ENCODE data around the gene TFB1M. TPM values are rescaled to one million over a fixed set of nuclear protein-coding genes. Genes with fewer than 3 reads are reported as not detected.
A peak's percentile ranks its signal among the peaks of the same experiment; 100 is the strongest.
"Not testable (repeated sequence)": the region's sequence is repeated elsewhere in the genome, so short reads cannot be mapped to it uniquely, and the experiment has no call there.

TFB1M gene
- 20.7 TPM for polyA plus RNA-seq (2013, experiment 1 of 2)
- polyA plus RNA-seq (2013, experiment 2 of 2): 18.4 TPM

DNA sequence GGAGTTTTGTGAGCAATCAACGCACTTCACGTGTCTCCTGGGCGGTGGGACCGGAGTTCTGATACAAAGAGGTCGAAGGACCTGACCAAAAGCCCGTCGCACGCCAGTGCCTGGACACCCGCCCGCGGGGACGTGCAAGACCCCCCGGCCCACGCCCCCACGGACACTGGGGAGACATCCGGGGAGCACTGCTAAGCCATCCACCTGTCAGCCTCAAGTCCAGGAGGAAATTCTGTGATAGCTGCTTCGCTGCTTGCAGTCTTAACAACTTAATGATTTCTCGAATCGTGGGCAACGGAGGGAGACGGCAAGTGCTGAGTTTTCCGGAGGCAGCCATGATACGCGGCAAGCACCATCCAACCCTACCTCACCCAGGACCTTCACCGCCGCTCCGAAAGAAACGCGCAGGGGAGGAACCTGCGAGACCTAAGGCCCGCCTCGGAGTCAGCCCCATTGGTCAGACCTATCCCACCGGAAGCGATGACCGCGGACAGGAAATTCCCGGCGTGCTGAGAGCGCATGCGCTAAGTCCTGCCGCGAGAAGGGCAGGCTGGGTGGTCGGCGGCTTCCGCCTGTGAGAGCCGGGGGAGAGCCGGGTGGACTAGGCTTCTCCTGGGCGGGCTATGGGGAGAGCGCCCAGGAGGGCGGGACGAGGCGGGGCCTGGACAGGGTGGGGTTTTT is at the start of gene TFB1M:
Gene TFB1M, minus strand, starts transcription at position 393 of the 681 bp plus-strand sequence. Its CDS starts 56 bp downstream, at position 337.
- Histone ChIP-seq H3K4me1 (ENCODE audit: insufficient read depth, low read length) (peaks cover 16% of the 10 kb centered on the region; the same call in 1 of the 2 replicates), H3K27ac (ENCODE audit: low read depth, low read length) (peak within 1 kb of the TSS; percentile 87), H3K4me3 (ENCODE audit: low read length) (peak within 1 kb of the TSS; percentile 97), H3K36me3 (ENCODE audit: insufficient read depth, low read length) (peaks cover 37% of the 10 kb centered on the region), H3K27me3 (ENCODE audit: insufficient read depth, low read length) (no peaks in the 10 kb centered on the region), H3K9ac (ENCODE audit: low read depth, low read length) (peak within 1 kb of the TSS; percentile 92), H3K9me3 (ENCODE audit: insufficient read depth, low read depth, low read length) (no peaks in the 10 kb centered on the region)
- under 1% methylated on average over 51 of the region's 52 CpGs for WGBS

DNA sequence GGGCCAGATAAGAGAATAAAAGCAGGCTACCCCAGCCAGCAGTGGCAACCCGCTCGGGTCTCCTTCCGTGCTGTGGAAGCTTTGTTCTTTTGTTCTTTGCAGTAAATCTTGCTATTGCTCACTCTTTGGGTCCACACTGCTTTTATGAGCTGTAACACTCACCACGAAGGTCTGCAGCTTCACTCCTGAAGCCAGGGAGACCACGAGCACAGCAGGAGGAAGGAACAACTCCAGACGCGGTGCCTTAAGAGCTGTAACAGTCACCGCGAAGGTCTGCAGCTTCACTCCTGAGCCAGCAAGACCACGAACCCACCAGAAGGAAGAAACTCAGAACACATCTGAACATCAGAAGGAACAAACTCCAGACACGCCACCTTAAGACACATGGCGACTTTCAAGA is 49.7 kb upstream of the TFB1M start:
- H3K36me3 ChIP-seq (ENCODE audit: insufficient read depth, low read length); H3K9ac ChIP-seq (ENCODE audit: low read depth, low read length); H3K4me3 ChIP-seq (ENCODE audit: low read length); H3K9me3 ChIP-seq (ENCODE audit: insufficient read depth, low read depth, low read length); H3K27ac ChIP-seq (ENCODE audit: low read depth, low read length); H3K4me1 ChIP-seq (ENCODE audit: insufficient read depth, low read length); H3K27me3 ChIP-seq (ENCODE audit: insufficient read depth, low read length): not testable (repeated sequence)
- WGBS: 94% methylated on average over 12 of the region's 12 CpGs

GRCh38 chr6:155362968-155363632 is 48.8 kb upstream of the TFB1M start:
- H3K27ac ChIP-seq (ENCODE audit: low read depth, low read length); H3K4me3 ChIP-seq (ENCODE audit: low read length); H3K36me3 ChIP-seq (ENCODE audit: insufficient read depth, low read length); H3K9me3 ChIP-seq (ENCODE audit: insufficient read depth, low read depth, low read length); H3K4me1 ChIP-seq (ENCODE audit: insufficient read depth, low read length); H3K27me3 ChIP-seq (ENCODE audit: insufficient read depth, low read length); H3K9ac ChIP-seq (ENCODE audit: low read depth, low read length): not testable (repeated sequence)
- WGBS: 97% methylated on average over 39 of the region's 39 CpGs

DNA sequence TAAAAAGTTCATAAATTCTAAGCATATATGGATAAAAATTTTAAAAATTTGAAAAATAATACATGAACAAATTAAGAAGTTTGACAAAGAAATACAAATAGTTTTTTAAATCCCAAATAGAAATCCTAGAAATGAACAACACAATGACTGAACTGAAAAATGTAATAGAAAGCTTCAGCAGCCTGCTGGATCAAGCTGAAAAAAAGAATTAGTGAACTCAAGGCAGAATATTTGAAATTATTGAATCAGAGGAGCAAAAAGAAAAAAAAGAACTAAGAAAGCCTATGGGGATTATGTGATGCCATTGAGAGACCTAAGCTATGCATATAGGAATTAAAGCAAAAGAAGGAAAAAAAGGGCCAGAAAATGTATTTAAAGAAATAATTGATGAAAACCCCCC is 39.9 kb upstream of the TFB1M start:
- Histone ChIP-seq H3K4me3 (ENCODE audit: low read length) (no peak overlapping the region), H3K27me3 (ENCODE audit: insufficient read depth, low read length) (no peaks in the 10 kb centered on the region), H3K27ac (ENCODE audit: low read depth, low read length) (no peak overlapping the region), H3K9me3 (ENCODE audit: insufficient read depth, low read depth, low read length) (peaks cover 4% of the 10 kb centered on the region; the same call in 1 of the 2 replicates), H3K4me1 (ENCODE audit: insufficient read depth, low read length) (no peaks in the 10 kb centered on the region), H3K36me3 (ENCODE audit: insufficient read depth, low read length) (no peaks in the 10 kb centered on the region), H3K9ac (ENCODE audit: low read depth, low read length) (no peak overlapping the region)

DNA sequence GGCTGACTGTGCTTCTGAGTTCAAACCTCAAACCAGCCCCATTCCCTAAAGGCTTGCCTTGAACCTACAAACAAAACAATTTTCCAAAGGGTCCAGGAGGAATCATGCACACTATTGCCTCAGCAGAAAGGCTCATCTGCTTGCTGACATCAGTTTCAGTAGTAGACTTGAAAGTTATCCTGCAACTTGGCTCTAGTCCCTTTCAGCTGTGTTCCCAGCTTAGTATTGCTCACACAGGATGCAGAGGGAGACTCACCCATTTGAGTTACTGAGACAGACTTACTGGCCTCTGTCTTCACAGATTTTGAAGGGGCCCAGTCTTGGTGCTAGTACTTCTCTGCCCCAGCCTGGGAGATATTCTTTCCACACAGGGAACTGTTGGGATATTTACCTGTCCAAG is 38.5 kb upstream of the TFB1M start:
- H3K4me1 ChIP-seq (ENCODE audit: insufficient read depth, low read length): no peaks in the 10 kb centered on the region
- H3K36me3 ChIP-seq (ENCODE audit: insufficient read depth, low read length): no peaks in the 10 kb centered on the region
- H3K27me3 ChIP-seq (ENCODE audit: insufficient read depth, low read length): no peaks in the 10 kb centered on the region
- H3K9ac ChIP-seq (ENCODE audit: low read depth, low read length): no peak overlapping the region
- H3K27ac ChIP-seq (ENCODE audit: low read depth, low read length): no peak overlapping the region
- no peak overlapping the region for H3K4me3 ChIP-seq (ENCODE audit: low read length)
- H3K9me3 ChIP-seq (ENCODE audit: insufficient read depth, low read depth, low read length): peaks cover 4% of the 10 kb centered on the region; the same call in 1 of the 2 replicates

DNA sequence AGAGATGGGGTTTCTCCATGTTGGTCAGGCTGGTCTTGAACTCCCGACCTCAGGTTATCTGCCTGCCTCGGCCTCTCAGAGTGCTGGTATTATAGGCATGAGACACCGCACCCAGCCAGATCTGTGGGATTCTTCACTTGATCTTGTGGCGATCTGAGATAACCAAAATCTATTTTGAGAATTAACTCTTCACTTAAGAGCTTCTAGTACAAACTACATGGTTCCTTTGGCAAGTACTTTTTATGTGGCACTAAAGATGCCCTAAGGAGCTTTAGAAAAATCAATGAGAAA is 37.8 kb upstream of the TFB1M start:
- Histone ChIP-seq H3K4me3 (ENCODE audit: low read length) (no peak overlapping the region), H3K27ac (ENCODE audit: low read depth, low read length) (no peak overlapping the region), H3K9me3 (ENCODE audit: insufficient read depth, low read depth, low read length) (peaks cover 4% of the 10 kb centered on the region; the same call in 1 of the 2 replicates), H3K4me1 (ENCODE audit: insufficient read depth, low read length) (no peaks in the 10 kb centered on the region), H3K9ac (ENCODE audit: low read depth, low read length) (no peak overlapping the region), H3K27me3 (ENCODE audit: insufficient read depth, low read length) (no peaks in the 10 kb centered on the region), H3K36me3 (ENCODE audit: insufficient read depth, low read length) (no peaks in the 10 kb centered on the region)
- 95% methylated on average over 4 of the region's 4 CpGs for WGBS

GRCh38 chr6:155351273-155352129 is 37.2 kb upstream of the TFB1M start:
- Histone ChIP-seq H3K4me1 (ENCODE audit: insufficient read depth, low read length) (no peaks in the 10 kb centered on the region), H3K4me3 (ENCODE audit: low read length) (no peak overlapping the region), H3K27ac (ENCODE audit: low read depth, low read length) (no peak overlapping the region), H3K27me3 (ENCODE audit: insufficient read depth, low read length) (no peaks in the 10 kb centered on the region), H3K9ac (ENCODE audit: low read depth, low read length) (no peak overlapping the region), H3K9me3 (ENCODE audit: insufficient read depth, low read depth, low read length) (peaks cover 4% of the 10 kb centered on the region; the same call in 1 of the 2 replicates), H3K36me3 (ENCODE audit: insufficient read depth, low read length) (no peaks in the 10 kb centered on the region)
- WGBS: 95% methylated on average over 4 of the region's 5 CpGs

DNA sequence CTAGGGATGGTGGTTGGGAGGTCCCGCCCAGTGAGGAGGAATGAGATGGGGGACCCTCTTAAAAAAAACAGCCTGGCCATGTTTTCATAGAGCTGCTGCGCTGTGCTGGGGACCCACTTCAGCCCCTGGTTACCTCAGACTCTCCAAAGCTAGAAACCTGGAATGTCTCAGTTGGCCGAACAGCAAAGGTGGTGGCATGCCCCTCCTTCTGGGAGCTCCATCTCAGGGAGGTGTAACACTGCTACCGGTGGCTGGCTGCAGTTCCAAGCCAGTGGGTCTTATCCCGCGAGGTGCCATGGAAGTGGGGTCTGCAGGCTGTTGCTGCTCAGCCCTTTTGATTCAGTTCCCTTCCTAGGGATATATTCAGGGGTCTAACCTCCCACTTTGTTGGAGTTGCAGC is 35.7 kb upstream of the TFB1M start:
- WGBS: 78% methylated on average over 6 of the region's 6 CpGs
- no peaks in the 10 kb centered on the region for H3K36me3 ChIP-seq (ENCODE audit: insufficient read depth, low read length)
- H3K27me3 ChIP-seq (ENCODE audit: insufficient read depth, low read length): no peaks in the 10 kb centered on the region
- peaks cover 9% of the 10 kb centered on the region; the same call in 1 of the 2 replicates for H3K9me3 ChIP-seq (ENCODE audit: insufficient read depth, low read depth, low read length)
- H3K27ac ChIP-seq (ENCODE audit: low read depth, low read length): no peak overlapping the region
- H3K4me3 ChIP-seq (ENCODE audit: low read length): no peak overlapping the region
- H3K9ac ChIP-seq (ENCODE audit: low read depth, low read length): no peak overlapping the region
- H3K4me1 ChIP-seq (ENCODE audit: insufficient read depth, low read length): no peaks in the 10 kb centered on the region

DNA sequence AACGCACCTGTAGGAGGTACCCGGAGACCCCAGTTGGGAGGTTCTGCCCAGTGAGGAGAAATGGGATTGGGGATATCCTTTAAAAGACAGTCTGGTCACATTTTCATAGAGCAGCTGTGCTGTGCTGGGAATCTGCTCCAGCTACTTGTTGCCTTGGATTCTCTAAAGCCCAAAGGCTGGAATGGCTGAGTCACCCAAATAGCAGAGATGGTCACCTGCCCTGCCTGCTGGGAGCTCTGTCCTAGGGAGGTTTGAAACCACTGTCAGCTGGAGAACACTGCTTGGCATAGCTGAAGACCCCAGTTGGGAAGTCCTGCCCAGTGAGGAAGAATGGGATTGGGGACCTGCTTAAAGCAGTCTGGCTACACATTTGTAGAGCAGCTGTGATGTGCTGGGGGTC is 34.8 kb upstream of the TFB1M start:
- no peak overlapping the region for H3K4me3 ChIP-seq (ENCODE audit: low read length)

GRCh38 chr6:155347800-155348199 is 33.5 kb upstream of the TFB1M start:
- Histone ChIP-seq H3K9me3 (ENCODE audit: insufficient read depth, low read depth, low read length) (0 out of 2 replicates have a peak, but pooled peaks cover 5% of the 10 kb centered on the region), H3K4me3 (ENCODE audit: low read length) (no peak overlapping the region), H3K27me3 (ENCODE audit: insufficient read depth, low read length) (no peaks in the 10 kb centered on the region), H3K9ac (ENCODE audit: low read depth, low read length) (no peak overlapping the region), H3K36me3 (ENCODE audit: insufficient read depth, low read length) (no peaks in the 10 kb centered on the region), H3K27ac (ENCODE audit: low read depth, low read length) (no peak overlapping the region), H3K4me1 (ENCODE audit: insufficient read depth, low read length) (no peaks in the 10 kb centered on the region)
- WGBS: 98% methylated on average over 1 of the region's 1 CpG

More for the DNA sequence above, 34.8 kb upstream of the TFB1M start:
- no peak overlapping the region for H3K9ac ChIP-seq (ENCODE audit: low read depth, low read length)
- H3K27me3 ChIP-seq (ENCODE audit: insufficient read depth, low read length): no peaks in the 10 kb centered on the region
- no peaks in the 10 kb centered on the region for H3K36me3 ChIP-seq (ENCODE audit: insufficient read depth, low read length)
- H3K9me3 ChIP-seq (ENCODE audit: insufficient read depth, low read depth, low read length): 0 out of 2 replicates have a peak, but pooled peaks cover 5% of the 10 kb centered on the region
- no peak overlapping the region for H3K27ac ChIP-seq (ENCODE audit: low read depth, low read length)
- no peaks in the 10 kb centered on the region for H3K4me1 ChIP-seq (ENCODE audit: insufficient read depth, low read length)
- WGBS: 94% methylated on average over 2 of the region's 2 CpGs

- no peak overlapping the region for H3K27ac ChIP-seq (ENCODE audit: low read depth, low read length)
- H3K9ac ChIP-seq (ENCODE audit: low read depth, low read length): no peak overlapping the region
- no peak overlapping the region for H3K4me3 ChIP-seq (ENCODE audit: low read length)
- no peaks in the 10 kb centered on the region for H3K27me3 ChIP-seq (ENCODE audit: insufficient read depth, low read length)
- H3K9me3 ChIP-seq (ENCODE audit: insufficient read depth, low read depth, low read length): 0 out of 2 replicates have a peak, but pooled peaks cover 5% of the 10 kb centered on the region
- H3K36me3 ChIP-seq (ENCODE audit: insufficient read depth, low read length): no peaks in the 10 kb centered on the region
- H3K4me1 ChIP-seq (ENCODE audit: insufficient read depth, low read length): no peaks in the 10 kb centered on the region
Observed at GRCh38 chr6:155346957-155347356, 32.7 kb upstream of the TFB1M start.

Data from HUES64 (cell line).